Naive thymus-derived CD8-positive, alpha-beta T cell (primary cell): ENCODE data around the gene TMEM18. TPM values are rescaled to one million over a fixed set of nuclear protein-coding genes. Genes with fewer than 3 reads are reported as not detected.

Source experiments
- ATAC-seq, 2 donors: fragments of 150-1000 bp; cut with Tn5 transposase in 1 of 2; sonication (Bioruptor Pico), chemical (Tn5 transposase) in 1 of 2; 1 replicate in 1 of 2; 2 replicates in 1 of 2; pipeline ENCODE4 v1.10.0; 2021; ENCODE audit warnings: mild to moderate bottlenecking in 2 of 2, moderate library complexity in 2 of 2
- POLR2A ChIA-PET: fragments of 350-600 bp; sonication (Branson Sonifier 250); formaldehyde crosslinking; loops from one replicate; lab custom pipeline; 2021; ENCODE audit warnings: antibody characterized with exemption; lab: Charles Lee
- DNase-seq, 10 donors: peaks; one replicate each; pipeline versions ENCODE4 v3.0.0 to v3.0.0-alpha.2; 2020 to 2022
- H3K27ac Mint-ChIP-seq, 10 donors: one replicate each; pipeline ENCODE4 v1.8.0; 2020 to 2022; ENCODE audit warnings: mild to moderate bottlenecking in 10 of 10, mixed read lengths in 10 of 10, moderate library complexity in 4 of 10, inconsistent platforms in 1 of 10
- H3K27me3 Mint-ChIP-seq, 5 donors: one replicate each; pipeline ENCODE4 v1.8.0; 2021 to 2022; ENCODE audit warnings: mixed read lengths in 5 of 5
- H3K36me3 Mint-ChIP-seq, 3 donors: one replicate each; pipeline ENCODE4 v1.8.0; 2020 to 2022; ENCODE audit warnings: mixed read lengths in 3 of 3, mild to moderate bottlenecking in 2 of 3, inconsistent platforms in 1 of 3
- H3K4me1 Mint-ChIP-seq, 4 donors: one replicate each; pipeline ENCODE4 v1.8.0; 2021 to 2022; ENCODE audit warnings: mixed read lengths in 4 of 4
- H3K4me3 Mint-ChIP-seq, 10 donors: one replicate each; pipeline ENCODE4 v1.8.0; 2020 to 2022; ENCODE audit warnings: mild to moderate bottlenecking in 10 of 10, mixed read lengths in 10 of 10, moderate library complexity in 6 of 10, inconsistent platforms in 1 of 10
- H3K9me3 Mint-ChIP-seq, 9 donors: one replicate each; pipeline ENCODE4 v1.8.0; 2020 to 2022; ENCODE audit warnings: mixed read lengths in 9 of 9, mild to moderate bottlenecking in 3 of 9, inconsistent platforms in 1 of 9, moderate library complexity in 1 of 9
- polyA plus RNA-seq, 3 donors: library from polyadenylated mRNA; unstranded; fragments of 300-500 nt; fragmentation: Illumina TruSeq; gene quantifications; one replicate each; pipeline ENCODE4 v1.2.3, GENCODE V29; 2021
- total RNA-seq, 8 experiments: library from RNA in 2 of 8; stranded (reverse) in 2 of 8; gene quantifications; one replicate each; pipeline ENCODE4 v1.2.3 and lab custom pipeline; 2021 to 2026

The TMEM18 gene
- total and polyA plus RNA-seq, 5 experiments from 2014 or later = 22.1 to 41.4 (median 29.8) TPM

GRCh38 chr2:625415-626333 lies 51.5 kb downstream of the TMEM18 start:
- ATAC-seq (no peak), DNase-seq (no peak)
- Mint-ChIP-seq H3K27me3 (peaks cover 0 to 12% (median 3%) of the 10 kb centered on the region in 5 donors), H3K4me1 (no peaks in the 10 kb centered on the region), H3K4me3 (no peak overlapping the region), H3K27ac (no peak overlapping the region), H3K36me3 (no peaks in the 10 kb centered on the region), H3K9me3 (no peaks in the 10 kb centered on the region)
- POLR2A ChIA-PET = no interaction called here

- Mint-ChIP-seq H3K36me3 (no peaks in the 10 kb centered on the region), H3K4me3 (no peak overlapping the region), H3K4me1 (no peaks in the 10 kb centered on the region), H3K27me3 (peaks cover 0 to 10% (median 3%) of the 10 kb centered on the region in 5 donors), H3K27ac (no peak overlapping the region), H3K9me3 (no peaks in the 10 kb centered on the region)
- POLR2A ChIA-PET = no interaction called here
- no peak for DNase-seq
- ATAC-seq = no peak
These were observed 52.5 kb downstream of the TMEM18 start for GRCh38 chr2:624551-625347.

GRCh38 chr2:624096-624495 lies 53.1 kb downstream of the TMEM18 start:
- Mint-ChIP-seq H3K27ac (no peak overlapping the region), H3K27me3 (peaks cover 0 to 7% (median 3%) of the 10 kb centered on the region in 5 donors), H3K9me3 (no peaks in the 10 kb centered on the region), H3K4me3 (no peak overlapping the region), H3K36me3 (no peaks in the 10 kb centered on the region), H3K4me1 (no peaks in the 10 kb centered on the region)
- POLR2A ChIA-PET = no interaction called here
- ATAC-seq (no peak), DNase-seq (no peak)

- no peak for DNase-seq
- no peaks in the 10 kb centered on the region for H3K36me3 Mint-ChIP-seq
- peaks cover 0 to 7% (median under 1%) of the 10 kb centered on the region in 9 donors for H3K9me3 Mint-ChIP-seq
- no peaks in the 10 kb centered on the region for H3K4me1 Mint-ChIP-seq
- POLR2A ChIA-PET = no interaction called here
- H3K4me3 Mint-ChIP-seq = no peak overlapping the region
- peaks cover 0 to 4% (median 3%) of the 10 kb centered on the region in 5 donors for H3K27me3 Mint-ChIP-seq
- no peak for ATAC-seq
- H3K27ac Mint-ChIP-seq = no peak overlapping the region
These were observed 53.9 kb downstream of the TMEM18 start for GRCh38 chr2:623130-623922.

GRCh38 chr2:622357-622756 lies 54.8 kb downstream of the TMEM18 start:
- peaks cover 0 to 9% (median 0%) of the 10 kb centered on the region in 3 donors for H3K36me3 Mint-ChIP-seq
- H3K4me3 Mint-ChIP-seq = no peak overlapping the region
- POLR2A ChIA-PET = no interaction called here
- ATAC-seq (no peak), DNase-seq (no peak)
- H3K9me3 Mint-ChIP-seq = peaks cover 0 to 15% (median 10%) of the 10 kb centered on the region in 9 donors
- no peak overlapping the region for H3K27ac Mint-ChIP-seq
- peaks cover 0 to 4% (median 1%) of the 10 kb centered on the region in 5 donors for H3K27me3 Mint-ChIP-seq
- H3K4me1 Mint-ChIP-seq = no peaks in the 10 kb centered on the region

- H3K9me3 Mint-ChIP-seq = peaks cover 0 to 16% (median 11%) of the 10 kb centered on the region in 9 donors
- H3K4me3 Mint-ChIP-seq = no peak overlapping the region
- peaks cover 0 to 4% (median 1%) of the 10 kb centered on the region in 5 donors for H3K27me3 Mint-ChIP-seq
- POLR2A ChIA-PET = interaction anchor here (0.6 kb wide), 1 partner anchor 11 kb away, joined by 3 read pairs; no protein-coding TSS in a partner anchor
- ATAC-seq (no peak), DNase-seq (no peak)
- H3K4me1 Mint-ChIP-seq = no peaks in the 10 kb centered on the region
- no peak overlapping the region for H3K27ac Mint-ChIP-seq
- peaks cover 0 to 11% (median 0%) of the 10 kb centered on the region in 3 donors for H3K36me3 Mint-ChIP-seq
These were observed 55.7 kb downstream of the TMEM18 start for GRCh38 chr2:621303-622099.

- H3K9me3 Mint-ChIP-seq = peaks cover 0 to 16% (median 11%) of the 10 kb centered on the region in 9 donors
- no peak overlapping the region for H3K27ac Mint-ChIP-seq
- DNase-seq = no peak
- POLR2A ChIA-PET = no interaction called here
- no peak overlapping the region for H3K4me3 Mint-ChIP-seq
- peaks cover 0 to 11% (median 0%) of the 10 kb centered on the region in 3 donors for H3K36me3 Mint-ChIP-seq
- no peak for ATAC-seq
- no peaks in the 10 kb centered on the region for H3K4me1 Mint-ChIP-seq
- H3K27me3 Mint-ChIP-seq = peaks cover 0 to 6% (median 2%) of the 10 kb centered on the region in 5 donors
These were observed 56.5 kb downstream of the TMEM18 start for GRCh38 chr2:620471-621302.

GRCh38 chr2:620004-620403 lies 57.2 kb downstream of the TMEM18 start:
- H3K27ac Mint-ChIP-seq = no peak overlapping the region
- H3K4me1 Mint-ChIP-seq = no peaks in the 10 kb centered on the region
- H3K4me3 Mint-ChIP-seq = no peak overlapping the region
- DNase-seq (no peak), ATAC-seq (no peak)
- H3K27me3 Mint-ChIP-seq = peaks cover 0 to 8% (median 3%) of the 10 kb centered on the region in 5 donors
- POLR2A ChIA-PET = no interaction called here
- H3K9me3 Mint-ChIP-seq = peaks cover 0 to 16% (median 11%) of the 10 kb centered on the region in 9 donors
- peaks cover 0 to 11% (median 0%) of the 10 kb centered on the region in 3 donors for H3K36me3 Mint-ChIP-seq

- POLR2A ChIA-PET = no interaction called here
- ATAC-seq (no peak), DNase-seq (no peak)
- Mint-ChIP-seq H3K27me3 (peaks cover 0 to 9% (median 3%) of the 10 kb centered on the region in 5 donors), H3K27ac (no peak overlapping the region), H3K4me1 (no peaks in the 10 kb centered on the region), H3K9me3 (peaks cover 0 to 16% (median 11%) of the 10 kb centered on the region in 9 donors), H3K4me3 (no peak overlapping the region), H3K36me3 (peaks cover 0 to 11% (median 0%) of the 10 kb centered on the region in 3 donors)
These were observed 58.7 kb downstream of the TMEM18 start for GRCh38 chr2:618422-618990.

- ATAC-seq (no peak), DNase-seq (no peak)
- Mint-ChIP-seq H3K36me3 (peaks cover 0 to 11% (median 0%) of the 10 kb centered on the region in 3 donors), H3K9me3 (peaks cover 0 to 16% (median 11%) of the 10 kb centered on the region in 9 donors), H3K4me3 (no peak overlapping the region), H3K4me1 (no peaks in the 10 kb centered on the region), H3K27ac (no peak overlapping the region), H3K27me3 (peaks cover 0 to 12% (median 3%) of the 10 kb centered on the region in 5 donors)
- POLR2A ChIA-PET = no interaction called here
These were observed 59.2 kb downstream of the TMEM18 start for GRCh38 chr2:618005-618404.
